ENCODE data around the gene LEKR1. TPM values are rescaled to one million over a fixed set of nuclear protein-coding genes. Genes with fewer than 3 reads are reported as not detected.

The LEKR1 gene
- total RNA-seq, 2 donors from 2014 or later = 0.99 to 1.3 TPM

DNA sequence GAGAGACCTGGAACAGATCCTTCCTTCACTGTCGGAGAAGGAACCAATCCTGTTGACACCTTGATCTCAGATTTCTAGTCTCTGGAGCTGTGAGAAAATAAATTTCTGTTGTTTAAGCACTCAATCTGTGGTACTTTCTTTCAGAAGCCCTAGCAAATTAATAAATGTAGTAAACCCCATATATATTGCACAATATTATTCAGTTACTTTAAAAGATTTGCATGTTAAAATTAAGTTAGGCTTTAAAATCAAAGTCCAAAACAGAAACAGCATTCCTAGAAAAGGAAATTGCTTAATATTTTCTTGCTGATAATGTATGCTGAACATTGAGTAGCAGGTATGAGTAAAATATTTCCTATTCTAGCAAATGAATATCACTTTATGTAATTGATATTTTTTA lies 113.2 kb downstream of the LEKR1 start:
- no peaks in the 10 kb centered on the region for H3K36me3 ChIP-seq (replicated peaks in 1 of 2; ENCODE audit: insufficient read depth in 1 of 2, low read depth in 2 of 2)
- no peak overlapping the region for H3K4me3 ChIP-seq
- H3K4me1 ChIP-seq = no peaks in the 10 kb centered on the region
- ATAC-seq = no peak
- intact Hi-C loops (cut with DNase I) = no loop called here
- no peaks in the 10 kb centered on the region for H3K9me3 ChIP-seq
- no peak overlapping the region for H3K27ac ChIP-seq
- H3K27me3 ChIP-seq = no peaks in the 10 kb centered on the region
- 64 to 77% methylated on average over 1 of the region's 1 CpG for WGBS, 2 donors
- TF ChIP-seq POLR2A (IDR thresholded peaks at IDR 0.05) = no peak
- TF ChIP-seq CTCF (IDR thresholded peaks at IDR 0.05) = no peak
- DNase-seq = no peak

- H3K36me3 ChIP-seq (replicated peaks in 1 of 2; ENCODE audit: insufficient read depth in 1 of 2, low read depth in 2 of 2) = no peaks in the 10 kb centered on the region
- TF ChIP-seq CTCF (IDR thresholded peaks at IDR 0.05) (no peak), POLR2A (IDR thresholded peaks at IDR 0.05) (no peak)
- ATAC-seq = no peak
- DNase-seq = no peak
- intact Hi-C loops (cut with DNase I) = no loop called here
- H3K9me3 ChIP-seq = no peaks in the 10 kb centered on the region
- WGBS, 2 donors = 87 to 90% methylated on average over 4 of the region's 4 CpGs
- H3K4me1 ChIP-seq = no peaks in the 10 kb centered on the region
- H3K27ac ChIP-seq = no peak overlapping the region
- H3K27me3 ChIP-seq = no peaks in the 10 kb centered on the region
- no peak overlapping the region for H3K4me3 ChIP-seq
These were observed 115.2 kb downstream of the LEKR1 start for GRCh38 chr3:156941311-156941710.

DNA sequence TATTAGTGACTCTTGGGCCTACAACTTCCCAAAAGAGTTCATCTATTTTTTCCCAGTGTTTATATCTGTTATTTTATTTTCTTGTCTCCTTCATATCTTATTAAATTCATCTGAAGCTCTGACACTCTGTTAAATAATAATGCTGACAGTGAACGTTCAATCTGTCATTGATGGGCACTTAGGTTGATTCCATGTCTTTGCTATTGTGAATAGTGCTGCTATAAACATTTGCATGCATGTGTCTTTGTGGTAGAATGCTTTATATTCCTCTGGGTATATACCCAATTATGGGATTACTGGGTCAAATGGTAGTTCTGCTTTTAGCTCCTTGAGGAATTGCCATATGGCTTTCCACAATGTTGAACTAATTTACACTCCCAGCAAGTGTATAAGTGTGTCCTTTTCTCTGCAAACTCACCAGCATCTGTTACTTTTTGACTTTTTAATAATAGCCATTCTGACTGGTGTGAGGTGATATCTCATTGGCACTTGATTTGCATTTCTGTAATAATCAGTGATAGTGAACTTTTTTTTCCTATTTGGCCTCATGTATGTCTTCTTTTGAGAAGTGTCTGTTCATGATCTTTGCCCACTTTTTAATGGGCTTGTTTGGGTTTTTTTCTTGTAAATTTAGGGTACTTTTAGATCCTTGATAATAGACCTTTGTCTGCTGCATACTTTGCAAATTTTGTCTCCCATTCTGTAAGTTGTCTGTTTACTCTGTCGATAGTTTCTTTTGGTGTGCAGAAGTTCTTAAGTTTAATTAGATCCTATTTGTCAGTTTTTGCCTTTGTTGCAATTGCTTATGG lies 122.5 kb downstream of the LEKR1 start:
- Histone ChIP-seq H3K9me3 (no peaks in the 10 kb centered on the region), H3K27ac (no peak overlapping the region), H3K4me1 (no peaks in the 10 kb centered on the region), H3K27me3 (no peaks in the 10 kb centered on the region), H3K4me3 (no peak overlapping the region), H3K36me3 (replicated peaks in 1 of 2; ENCODE audit: insufficient read depth in 1 of 2, low read depth in 2 of 2) (no peaks in the 10 kb centered on the region)
- no peak for DNase-seq
- intact Hi-C loops (cut with DNase I) = no loop called here
- TF ChIP-seq CTCF (IDR thresholded peaks at IDR 0.05) = no peak
- TF ChIP-seq POLR2A (IDR thresholded peaks at IDR 0.05) = no peak
- WGBS, 2 donors = 78 to 90% methylated on average over 2 of the region's 2 CpGs
- no peak for ATAC-seq

- DNase-seq = no peak
- Histone ChIP-seq H3K27me3 (no peaks in the 10 kb centered on the region), H3K4me3 (no peak overlapping the region), H3K27ac (no peak overlapping the region), H3K9me3 (no peaks in the 10 kb centered on the region), H3K4me1 (no peaks in the 10 kb centered on the region), H3K36me3 (replicated peaks in 1 of 2; ENCODE audit: insufficient read depth in 1 of 2, low read depth in 2 of 2) (no peaks in the 10 kb centered on the region)
- 64 to 68% methylated on average over 2 of the region's 2 CpGs for WGBS, 2 donors
- TF ChIP-seq POLR2A (IDR thresholded peaks at IDR 0.05) (no peak), CTCF (IDR thresholded peaks at IDR 0.05) (no peak)
- ATAC-seq = no peak
- intact Hi-C loops (cut with DNase I) = no loop called here
These were observed 125.9 kb downstream of the LEKR1 start for GRCh38 chr3:156952011-156952410.

GRCh38 chr3:156957715-156958114 lies 131.6 kb downstream of the LEKR1 start:
- Histone ChIP-seq H3K36me3 (replicated peaks in 1 of 2; ENCODE audit: insufficient read depth in 1 of 2, low read depth in 2 of 2) (no peaks in the 10 kb centered on the region), H3K9me3 (no peaks in the 10 kb centered on the region), H3K27me3 (no peaks in the 10 kb centered on the region), H3K4me1 (no peaks in the 10 kb centered on the region), H3K4me3 (no peak overlapping the region), H3K27ac (no peak overlapping the region)
- intact Hi-C loops (cut with DNase I) = no loop called here
- no peak for ATAC-seq
- 95 to 100% methylated on average over 1 of the region's 1 CpG for WGBS, 2 donors
- DNase-seq = no peak
- TF ChIP-seq CTCF (IDR thresholded peaks at IDR 0.05) = no peak
- TF ChIP-seq POLR2A (IDR thresholded peaks at IDR 0.05) = no peak
